ENCODE results near the gene SLC27A1.

Gene SLC27A1

DNA sequence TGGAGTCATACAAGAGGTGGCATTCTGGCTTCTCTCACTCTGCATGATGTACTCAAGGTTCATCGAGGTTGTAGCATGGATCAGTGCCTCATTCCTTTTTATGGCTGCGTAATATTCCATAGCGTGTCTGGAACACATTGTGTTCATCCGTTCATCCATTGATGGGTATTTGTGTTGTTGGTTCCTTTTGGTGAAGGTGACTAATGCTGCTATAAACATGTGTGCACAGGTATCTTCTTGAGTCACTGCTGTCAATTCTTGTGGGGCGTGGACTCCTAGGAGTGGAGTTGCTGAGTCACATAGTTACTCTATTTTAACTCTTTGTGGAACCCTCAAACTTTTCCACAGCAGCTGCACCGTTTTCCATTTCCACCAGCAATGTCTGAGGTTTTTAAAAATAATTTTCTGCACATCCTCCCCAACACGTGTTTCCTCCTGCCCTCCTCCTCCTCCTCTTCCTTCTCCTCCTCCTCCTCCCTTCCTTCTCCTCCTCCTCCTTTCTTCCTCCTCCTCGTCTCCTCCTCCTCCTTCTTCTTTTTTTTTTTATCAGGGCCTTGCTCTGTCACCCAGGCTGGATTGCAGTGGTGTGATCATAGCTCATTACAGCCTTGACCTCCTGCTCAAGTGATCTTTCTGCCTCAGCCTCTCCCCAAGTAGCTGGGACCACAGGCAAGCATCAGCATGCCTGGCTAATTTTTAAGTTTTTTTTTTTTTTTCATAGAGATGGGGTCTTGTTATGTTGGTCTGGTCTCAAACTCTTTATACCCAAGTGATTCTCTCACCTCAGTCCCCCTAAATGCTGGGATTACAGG lies 19.9 kb upstream of the SLC27A1 start (continued):
- TF ChIP-seq GLI4 (tag by site-specific recombination; IDR thresholded peaks at IDR 0.05) (no peak), KLF16 (tag by site-specific recombination; IDR thresholded peaks at IDR 0.05) (no peak), SP7 (tag by site-specific recombination; IDR thresholded peaks at IDR 0.05) (0 out of 2 replicates have a peak, but pooled peaks have one; percentile 17), ZNF16 (tag by site-specific recombination; IDR thresholded peaks at IDR 0.05; ENCODE audit: low read depth) (no peak), ZNF146 (tag by site-specific recombination; IDR thresholded peaks at IDR 0.05) (peak; percentile 100), ZNF571 (tag by site-specific recombination; IDR thresholded peaks at IDR 0.05) (no peak), ZNF530 (tag by site-specific recombination; IDR thresholded peaks at IDR 0.05; ENCODE audit: low read depth) (no peak)

DNA sequence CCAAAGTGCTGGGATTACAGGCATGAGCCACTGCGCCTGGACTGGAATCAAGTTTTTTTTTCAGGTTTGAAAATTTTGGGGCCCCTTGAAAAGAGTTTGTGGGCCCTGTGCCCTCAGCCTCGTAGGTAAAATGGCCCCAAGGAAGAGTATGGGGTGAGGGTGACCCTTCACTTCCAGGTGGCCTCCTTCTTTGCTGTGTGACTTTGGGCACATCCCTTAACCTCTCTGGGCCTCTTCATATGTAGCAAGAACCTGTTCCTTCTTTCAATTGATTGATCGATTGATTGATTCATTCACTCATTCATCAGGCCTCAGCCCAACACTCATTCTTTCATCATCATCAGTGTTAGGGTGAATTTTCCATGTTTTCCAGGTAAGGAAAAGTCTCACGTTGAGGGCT lies 18.5 kb upstream of the SLC27A1 start:
- no peaks in the 10 kb centered on the region for H3K36me3 ChIP-seq (ENCODE audit: control insufficient read depth in 2 of 2, insufficient read depth in 1 of 2, low read length in 2 of 2)
- peak; percentile 80 for TF ChIP-seq ZNF768 (tag by site-specific recombination; IDR thresholded peaks at IDR 0.05)
- TF ChIP-seq, protein P1, sequence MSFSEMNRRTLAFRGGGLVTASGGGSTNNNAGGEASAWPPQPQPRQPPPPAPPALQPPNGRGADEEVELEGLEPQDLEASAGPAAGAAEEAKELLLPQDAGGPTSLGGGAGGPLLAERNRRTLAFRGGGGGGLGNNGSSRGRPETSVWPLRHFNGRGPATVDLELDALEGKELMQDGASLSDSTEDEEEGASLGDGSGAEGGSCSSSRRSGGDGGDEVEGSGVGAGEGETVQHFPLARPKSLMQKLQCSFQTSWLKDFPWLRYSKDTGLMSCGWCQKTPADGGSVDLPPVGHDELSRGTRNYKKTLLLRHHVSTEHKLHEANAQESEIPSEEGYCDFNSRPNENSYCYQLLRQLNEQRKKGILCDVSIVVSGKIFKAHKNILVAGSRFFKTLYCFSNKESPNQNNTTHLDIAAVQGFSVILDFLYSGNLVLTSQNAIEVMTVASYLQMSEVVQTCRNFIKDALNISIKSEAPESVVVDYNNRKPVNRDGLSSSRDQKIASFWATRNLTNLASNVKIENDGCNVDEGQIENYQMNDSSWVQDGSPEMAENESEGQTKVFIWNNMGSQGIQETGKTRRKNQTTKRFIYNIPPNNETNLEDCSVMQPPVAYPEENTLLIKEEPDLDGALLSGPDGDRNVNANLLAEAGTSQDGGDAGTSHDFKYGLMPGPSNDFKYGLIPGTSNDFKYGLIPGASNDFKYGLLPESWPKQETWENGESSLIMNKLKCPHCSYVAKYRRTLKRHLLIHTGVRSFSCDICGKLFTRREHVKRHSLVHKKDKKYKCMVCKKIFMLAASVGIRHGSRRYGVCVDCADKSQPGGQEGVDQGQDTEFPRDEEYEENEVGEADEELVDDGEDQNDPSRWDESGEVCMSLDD (tag by site-specific recombination; IDR thresholded peaks at IDR 0.05), result no peak
- H3K4me1 ChIP-seq (ENCODE audit: control insufficient read depth, insufficient read depth, low read length), result no peaks in the 10 kb centered on the region
- H3K27ac ChIP-seq (ENCODE audit: extremely low read depth, low read depth, low read length), result no peak overlapping the region
- ChIA-PET CTCF (interaction anchor here (1.4 to 2.0 kb wide), 4 partner anchors 10 to 315 kb away, joined by 4 to 9 read pairs (median 6); no protein-coding TSS in a partner anchor), POLR2A (interaction anchor here (0.6 kb wide), 1 partner anchor 865 kb away, joined by 4 read pairs; no protein-coding TSS in a partner anchor)
- no peaks in the 10 kb centered on the region for H3K9me3 ChIP-seq (ENCODE audit: control insufficient read depth, insufficient read depth, low read depth, low read length)
- H3K4me3 ChIP-seq (ENCODE audit: low read depth, low read length), result no peak overlapping the region

DNA sequence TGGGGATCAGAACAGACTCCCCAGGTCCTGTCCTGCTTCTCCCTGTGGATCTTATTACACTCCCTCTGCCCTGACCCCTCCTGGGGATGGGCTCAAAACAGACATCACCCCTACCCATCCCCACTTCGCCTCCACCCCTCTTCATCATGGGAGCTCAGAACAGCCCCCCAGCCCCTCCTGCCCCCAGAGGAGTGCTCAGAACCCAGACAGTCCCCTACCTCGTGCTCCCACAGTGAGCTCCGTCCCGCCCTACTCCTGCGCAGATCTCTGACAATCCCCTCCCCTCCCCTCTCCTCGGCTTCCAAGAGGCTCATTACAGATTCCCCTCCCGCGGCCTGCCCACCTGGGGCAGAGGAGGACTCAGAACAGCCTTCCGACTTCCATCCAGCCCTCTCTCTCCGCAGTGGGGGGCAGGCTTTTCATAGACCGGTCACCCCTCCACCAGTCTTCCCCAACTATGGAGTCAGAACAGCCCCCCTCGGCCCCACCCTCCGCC lies 15.7 kb upstream of the SLC27A1 start:
- H3K4me3 ChIP-seq (ENCODE audit: low read depth, low read length), result no peak overlapping the region
- H3K9me3 ChIP-seq (ENCODE audit: control insufficient read depth, insufficient read depth, low read depth, low read length), result no peaks in the 10 kb centered on the region
- ChIA-PET POLR2A (no interaction called here), CTCF (interaction anchor here (0.5 to 1.9 kb wide), 9 partner anchors 10 to 533 kb away, joined by 3 to 11 read pairs (median 3); no protein-coding TSS in a partner anchor)
- TF ChIP-seq ZNF24 (tag by site-specific recombination; IDR thresholded peaks at IDR 0.05), result no peak
- TF ChIP-seq, protein P2, sequence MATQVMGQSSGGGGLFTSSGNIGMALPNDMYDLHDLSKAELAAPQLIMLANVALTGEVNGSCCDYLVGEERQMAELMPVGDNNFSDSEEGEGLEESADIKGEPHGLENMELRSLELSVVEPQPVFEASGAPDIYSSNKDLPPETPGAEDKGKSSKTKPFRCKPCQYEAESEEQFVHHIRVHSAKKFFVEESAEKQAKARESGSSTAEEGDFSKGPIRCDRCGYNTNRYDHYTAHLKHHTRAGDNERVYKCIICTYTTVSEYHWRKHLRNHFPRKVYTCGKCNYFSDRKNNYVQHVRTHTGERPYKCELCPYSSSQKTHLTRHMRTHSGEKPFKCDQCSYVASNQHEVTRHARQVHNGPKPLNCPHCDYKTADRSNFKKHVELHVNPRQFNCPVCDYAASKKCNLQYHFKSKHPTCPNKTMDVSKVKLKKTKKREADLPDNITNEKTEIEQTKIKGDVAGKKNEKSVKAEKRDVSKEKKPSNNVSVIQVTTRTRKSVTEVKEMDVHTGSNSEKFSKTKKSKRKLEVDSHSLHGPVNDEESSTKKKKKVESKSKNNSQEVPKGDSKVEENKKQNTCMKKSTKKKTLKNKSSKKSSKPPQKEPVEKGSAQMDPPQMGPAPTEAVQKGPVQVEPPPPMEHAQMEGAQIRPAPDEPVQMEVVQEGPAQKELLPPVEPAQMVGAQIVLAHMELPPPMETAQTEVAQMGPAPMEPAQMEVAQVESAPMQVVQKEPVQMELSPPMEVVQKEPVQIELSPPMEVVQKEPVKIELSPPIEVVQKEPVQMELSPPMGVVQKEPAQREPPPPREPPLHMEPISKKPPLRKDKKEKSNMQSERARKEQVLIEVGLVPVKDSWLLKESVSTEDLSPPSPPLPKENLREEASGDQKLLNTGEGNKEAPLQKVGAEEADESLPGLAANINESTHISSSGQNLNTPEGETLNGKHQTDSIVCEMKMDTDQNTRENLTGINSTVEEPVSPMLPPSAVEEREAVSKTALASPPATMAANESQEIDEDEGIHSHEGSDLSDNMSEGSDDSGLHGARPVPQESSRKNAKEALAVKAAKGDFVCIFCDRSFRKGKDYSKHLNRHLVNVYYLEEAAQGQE (tag by site-specific recombination; IDR thresholded peaks at IDR 0.05), result no peak
- TF ChIP-seq ZNF274 (IDR thresholded peaks at IDR 0.05; ENCODE audit: low read length), result no peak
- TF ChIP-seq ZNF274 (tag by site-specific recombination; IDR thresholded peaks at IDR 0.05; ENCODE audit: borderline replicate concordance), result no peak
- TF ChIP-seq ZNF664 (tag by site-specific recombination; IDR thresholded peaks at IDR 0.05), result no peak
- TF ChIP-seq ZSCAN23 (tag by site-specific recombination; IDR thresholded peaks at IDR 0.05), result no peak
- TF ChIP-seq ZNF366 (tag by site-specific recombination; conservative IDR thresholded peaks at IDR 0.05), result no peak
- TF ChIP-seq ZNF169 (tag by site-specific recombination; IDR thresholded peaks at IDR 0.05), result no peak
- no peak for TF ChIP-seq ZNF792 (tag by site-specific recombination; IDR thresholded peaks at IDR 0.05)
- TF ChIP-seq ZNF654 (tag by site-specific recombination; IDR thresholded peaks at IDR 0.05; ENCODE audit: low read depth), result no peak
- TF ChIP-seq HOXA7 (CRISPR knock-in tag; IDR thresholded peaks at IDR 0.05; ENCODE audit: borderline replicate concordance), result no peak
- TF ChIP-seq ZIC2 (tag by site-specific recombination; IDR thresholded peaks at IDR 0.05), result peak; percentile 24; the same call in 1 of the 2 replicates
- TF ChIP-seq GLIS1 (tag by site-specific recombination; IDR thresholded peaks at IDR 0.05), result peak; percentile 62
- 0 out of 2 replicates have a peak, but pooled peaks have one; percentile 25 for TF ChIP-seq EGR2 (tag by site-specific recombination; IDR thresholded peaks at IDR 0.05; ENCODE audit: low read depth)
- TF ChIP-seq, protein P3, sequence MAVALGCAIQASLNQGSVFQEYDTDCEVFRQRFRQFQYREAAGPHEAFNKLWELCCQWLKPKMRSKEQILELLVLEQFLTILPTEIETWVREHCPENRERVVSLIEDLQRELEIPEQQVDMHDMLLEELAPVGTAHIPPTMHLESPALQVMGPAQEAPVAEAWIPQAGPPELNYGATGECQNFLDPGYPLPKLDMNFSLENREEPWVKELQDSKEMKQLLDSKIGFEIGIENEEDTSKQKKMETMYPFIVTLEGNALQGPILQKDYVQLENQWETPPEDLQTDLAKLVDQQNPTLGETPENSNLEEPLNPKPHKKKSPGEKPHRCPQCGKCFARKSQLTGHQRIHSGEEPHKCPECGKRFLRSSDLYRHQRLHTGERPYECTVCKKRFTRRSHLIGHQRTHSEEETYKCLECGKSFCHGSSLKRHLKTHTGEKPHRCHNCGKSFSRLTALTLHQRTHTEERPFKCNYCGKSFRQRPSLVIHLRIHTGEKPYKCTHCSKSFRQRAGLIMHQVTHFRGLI (tag by site-specific recombination; IDR thresholded peaks at IDR 0.05), result no peak
- TF ChIP-seq ZNF585B (tag by site-specific recombination; IDR thresholded peaks at IDR 0.05), result no peak
- TF ChIP-seq ZBTB8A (tag by site-specific recombination; IDR thresholded peaks at IDR 0.05), result no peak
- TF ChIP-seq ZNF341 (tag by site-specific recombination; IDR thresholded peaks at IDR 0.05; ENCODE audit: low read depth), result peak; percentile 62
- no peaks in the 10 kb centered on the region for H3K36me3 ChIP-seq (ENCODE audit: control insufficient read depth in 2 of 2, insufficient read depth in 1 of 2, low read length in 2 of 2)
- H3K27ac ChIP-seq (ENCODE audit: extremely low read depth, low read depth, low read length), result no peak overlapping the region
- no peaks in the 10 kb centered on the region for H3K4me1 ChIP-seq (ENCODE audit: control insufficient read depth, insufficient read depth, low read length)
